Loucy (cell line): Measurements from ENCODE around the gene STK4.

Source experiments
- CTCF ChIP-seq: fragments of 200-600 bp; sonication (generic); conservative IDR thresholded peaks from 2 replicates; pipeline ENCODE4 v1.5.1; 2014; ENCODE audit warnings: mild to moderate bottlenecking, antibody characterized with exemption, low read length
- EZH2phosphoT487 ChIP-seq: fragments of 200-600 bp; IDR thresholded peaks from 2 replicates; pipeline ENCODE4 v1.6.1; 2018; ENCODE audit warnings: antibody characterized with exemption, mild to moderate bottlenecking, moderate library complexity, borderline replicate concordance

GRCh38 chr20:45010399-45010828 lies 44.1 kb downstream of the STK4 start:
- TF ChIP-seq CTCF, result no peak
- no peak for TF ChIP-seq EZH2phosphoT487
